MCF 10A (cell line): ENCODE results near the gene CCDC30. TPM values are rescaled to one million over a fixed set of nuclear protein-coding genes. Genes with fewer than 3 reads are reported as not detected.
"Not testable (repeated sequence)": the region's sequence is repeated elsewhere in the genome, so short reads cannot be mapped to it uniquely, and the experiment has no call there.

ENCODE experiments used
- BruUV-seq: library from RNA; stranded (reverse); fragments of 400-500 nt; replicated peaks from 2 replicates; lab custom pipeline; 2021; lab: Mats Ljungman, UMichigan
- CTCF ChIA-PET: fragments of 300-600 bp; sonication (Branson Sonifier 250); formaldehyde crosslinking; extraction: SDS; loops from one replicate; lab custom pipeline; 2021; ENCODE audit warnings: antibody characterized with exemption, inconsistent platforms; lab: Yijun Ruan, JAX
- POLR2A ChIA-PET: fragments of 300-600, 350-650 bp; sonication (Branson Sonifier 250); formaldehyde crosslinking; extraction: SDS; loops from one replicate; lab custom pipeline; 2020; ENCODE audit warnings: antibody characterized with exemption, inconsistent platforms; lab: Yijun Ruan, JAX
- DNase-seq: peaks from one replicate; pipeline ENCODE4 v3.0.0-alpha.2; 2018; ENCODE audit not compliant: unreplicated experiment
- H3K27ac Mint-ChIP-seq: one replicate; pipeline ENCODE4 v1.8.0; 2022; ENCODE audit warnings: mild to moderate bottlenecking, low read depth, mixed read lengths; ENCODE audit not compliant: unreplicated experiment
- H3K27me3 Mint-ChIP-seq: one replicate; pipeline ENCODE4 v1.8.0; 2022; ENCODE audit warnings: mixed read lengths; ENCODE audit not compliant: insufficient read depth, unreplicated experiment
- H3K36me3 Mint-ChIP-seq: one replicate; pipeline ENCODE4 v1.8.0; 2022; ENCODE audit warnings: mild to moderate bottlenecking, moderate library complexity, mixed read lengths; ENCODE audit not compliant: insufficient read depth, unreplicated experiment
- H3K4me1 Mint-ChIP-seq: one replicate; pipeline ENCODE4 v1.8.0; 2022; ENCODE audit warnings: mixed read lengths; ENCODE audit not compliant: insufficient read depth, unreplicated experiment
- H3K4me3 Mint-ChIP-seq: one replicate; pipeline ENCODE4 v1.8.0; 2022; ENCODE audit warnings: mild to moderate bottlenecking, moderate library complexity, mixed read lengths; ENCODE audit not compliant: unreplicated experiment
- H3K9me3 Mint-ChIP-seq: one replicate; pipeline ENCODE4 v1.8.0; 2022; ENCODE audit warnings: mixed read lengths; ENCODE audit not compliant: unreplicated experiment
- intact Hi-C: fragments of 100-400 bp; cut with micrococcal nuclease; formaldehyde crosslinking; loops from 2 replicates; pipeline ENCODE4 v1.14.1; 2022
- total RNA-seq: library from RNA; stranded (reverse); gene quantifications from 2 replicates; pipeline ENCODE4 v1.2.3, GENCODE V29; 2022
- TF ChIP-seq, protein P1 (sequence below): fragments of 200-600 bp; IDR thresholded peaks from one replicate; pipeline ENCODE4 v1.8.0; 2022; ENCODE audit warnings: antibody characterized with exemption, mild to moderate bottlenecking; ENCODE audit not compliant: unreplicated experiment

The CCDC30 gene
- total RNA-seq, 1 experiment from 2014 or later, result 2.2 TPM

DNA sequence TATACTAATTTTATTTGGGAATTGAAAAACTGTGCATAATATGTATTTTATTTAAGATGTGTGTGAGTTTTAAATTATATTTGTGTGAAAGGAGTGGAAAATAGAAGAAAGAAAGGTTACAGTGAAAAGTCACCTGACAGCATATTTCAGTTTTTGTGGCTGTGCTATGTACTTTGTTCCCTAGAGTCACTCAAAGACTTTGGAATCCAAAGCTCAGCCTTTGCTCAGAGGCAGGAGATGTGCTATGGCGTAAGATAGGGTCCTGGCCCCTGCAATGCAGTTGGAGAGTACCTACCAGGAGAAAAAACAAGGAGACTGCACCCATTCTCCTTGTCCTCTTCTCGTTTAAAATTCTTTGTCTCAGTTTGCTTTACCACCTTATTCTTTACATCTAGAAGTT lies 2.9 kb downstream of the CCDC30 start:
- BruUV-seq, result no TSS peak
- Mint-ChIP-seq H3K4me1 (peaks cover 11% of the 10 kb centered on the region), H3K27me3 (peaks cover 11% of the 10 kb centered on the region), H3K4me3 (no peak overlapping the region), H3K27ac (no peak overlapping the region), H3K9me3 (no peaks in the 10 kb centered on the region), H3K36me3 (peaks cover 14% of the 10 kb centered on the region)
- intact Hi-C loops, result no loop called here
- ChIA-PET POLR2A (interaction anchor here (2.1 kb wide), 1 partner anchor 9 kb away, joined by 6 read pairs; no protein-coding TSS in a partner anchor), CTCF (interaction anchor here (0.6 kb wide), 1 partner anchor 684 kb away, joined by 3 read pairs; no protein-coding TSS in a partner anchor)
- no peak for DNase-seq
- TF ChIP-seq, protein P1, sequence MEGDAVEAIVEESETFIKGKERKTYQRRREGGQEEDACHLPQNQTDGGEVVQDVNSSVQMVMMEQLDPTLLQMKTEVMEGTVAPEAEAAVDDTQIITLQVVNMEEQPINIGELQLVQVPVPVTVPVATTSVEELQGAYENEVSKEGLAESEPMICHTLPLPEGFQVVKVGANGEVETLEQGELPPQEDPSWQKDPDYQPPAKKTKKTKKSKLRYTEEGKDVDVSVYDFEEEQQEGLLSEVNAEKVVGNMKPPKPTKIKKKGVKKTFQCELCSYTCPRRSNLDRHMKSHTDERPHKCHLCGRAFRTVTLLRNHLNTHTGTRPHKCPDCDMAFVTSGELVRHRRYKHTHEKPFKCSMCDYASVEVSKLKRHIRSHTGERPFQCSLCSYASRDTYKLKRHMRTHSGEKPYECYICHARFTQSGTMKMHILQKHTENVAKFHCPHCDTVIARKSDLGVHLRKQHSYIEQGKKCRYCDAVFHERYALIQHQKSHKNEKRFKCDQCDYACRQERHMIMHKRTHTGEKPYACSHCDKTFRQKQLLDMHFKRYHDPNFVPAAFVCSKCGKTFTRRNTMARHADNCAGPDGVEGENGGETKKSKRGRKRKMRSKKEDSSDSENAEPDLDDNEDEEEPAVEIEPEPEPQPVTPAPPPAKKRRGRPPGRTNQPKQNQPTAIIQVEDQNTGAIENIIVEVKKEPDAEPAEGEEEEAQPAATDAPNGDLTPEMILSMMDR, result no peak

DNA sequence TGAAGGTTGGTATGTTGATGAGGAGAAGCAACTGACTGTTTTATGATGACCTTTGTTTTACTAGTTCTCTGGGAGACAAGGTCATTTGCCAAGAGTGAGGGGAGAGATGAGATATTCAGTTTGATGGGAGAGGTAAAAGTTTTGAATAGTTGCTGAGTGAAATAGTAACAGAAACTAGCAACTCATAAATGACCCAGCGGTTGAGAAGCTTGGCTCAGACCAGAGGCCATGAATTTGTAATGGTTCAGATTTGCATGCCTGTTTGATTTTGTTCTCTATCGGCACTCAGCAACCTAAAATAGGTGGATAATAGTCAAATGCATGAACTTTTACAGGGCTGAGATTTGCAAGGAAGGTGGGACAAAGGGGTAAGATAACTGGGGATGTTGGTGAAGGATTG lies 6.6 kb downstream of the CCDC30 start:
- no TSS peak for BruUV-seq

DNA sequence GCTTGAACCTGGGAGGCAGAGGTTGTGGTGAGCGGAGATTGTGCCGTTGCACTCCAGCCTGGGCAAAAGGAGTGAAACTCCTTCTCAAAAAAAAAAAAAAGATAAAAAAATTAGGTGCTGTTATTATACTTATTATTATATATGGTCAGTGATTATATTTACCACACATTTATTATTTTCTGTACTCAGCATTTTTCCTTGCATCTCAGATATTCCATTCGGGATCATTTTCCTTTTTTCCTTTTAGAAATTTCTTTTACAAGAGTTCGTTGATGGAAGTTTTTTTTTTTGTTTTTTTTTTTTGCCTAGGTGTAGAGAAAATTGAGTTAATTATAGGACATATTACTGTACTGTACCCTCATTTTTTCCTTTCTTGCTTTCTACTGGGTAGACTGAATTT lies 13.5 kb downstream of the CCDC30 start:
- ChIA-PET POLR2A (interaction anchor here (0.6 kb wide), 1 partner anchor 591 kb away, joined by 4 read pairs; no protein-coding TSS in a partner anchor), CTCF (interaction anchor here (1.1 kb wide), 1 partner anchor 301 kb away, joined by 3 read pairs; no protein-coding TSS in a partner anchor)
- H3K4me3 Mint-ChIP-seq, result no peak overlapping the region
- intact Hi-C loops, result no loop called here
- BruUV-seq, result no TSS peak
- DNase-seq, result no peak
- TF ChIP-seq, protein P1, result no peak
- H3K4me1 Mint-ChIP-seq, result no peaks in the 10 kb centered on the region
- H3K27ac Mint-ChIP-seq, result no peak overlapping the region
- no peaks in the 10 kb centered on the region for H3K27me3 Mint-ChIP-seq
- no peaks in the 10 kb centered on the region for H3K9me3 Mint-ChIP-seq
- H3K36me3 Mint-ChIP-seq, result no peaks in the 10 kb centered on the region

More for the DNA sequence above, 6.6 kb downstream of the CCDC30 start:
- no peak overlapping the region for H3K4me3 Mint-ChIP-seq
- ChIA-PET POLR2A (interaction anchor here (0.6 kb wide), 1 partner anchor 614 kb away, joined by 3 read pairs; no protein-coding TSS in a partner anchor), CTCF (no interaction called here)
- intact Hi-C loops, result no loop called here
- no peaks in the 10 kb centered on the region for H3K9me3 Mint-ChIP-seq
- TF ChIP-seq, protein P1, result no peak
- DNase-seq, result no peak
- H3K27me3 Mint-ChIP-seq, result peaks cover 11% of the 10 kb centered on the region
- H3K4me1 Mint-ChIP-seq, result no peaks in the 10 kb centered on the region
- H3K27ac Mint-ChIP-seq, result no peak overlapping the region
- H3K36me3 Mint-ChIP-seq, result peaks cover 6% of the 10 kb centered on the region

DNA sequence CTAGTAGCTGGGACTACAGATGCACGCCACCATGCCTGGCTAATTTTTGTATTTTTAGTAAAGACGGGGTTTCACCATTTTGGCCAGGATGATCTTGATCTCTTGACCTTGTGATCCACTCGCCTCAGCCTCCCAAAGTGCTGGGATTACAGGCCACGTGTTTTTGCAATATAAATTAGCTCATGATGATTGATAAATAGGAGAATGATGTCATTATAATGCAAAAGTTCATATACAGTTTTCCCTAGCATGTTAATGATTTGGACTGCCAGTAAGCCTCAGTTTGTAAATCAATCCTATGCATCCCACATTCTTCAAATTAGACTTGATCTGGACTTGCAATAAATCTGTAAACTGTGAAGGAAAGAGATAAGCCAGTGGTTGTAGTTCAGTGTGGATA lies 14.3 kb downstream of the CCDC30 start:
- H3K9me3 Mint-ChIP-seq, intact Hi-C loops, DNase-seq, H3K27me3 Mint-ChIP-seq, H3K4me3 Mint-ChIP-seq, H3K4me1 Mint-ChIP-seq, H3K36me3 Mint-ChIP-seq, H3K27ac Mint-ChIP-seq, BruUV-seq, POLR2A ChIA-PET: not testable (repeated sequence)
- CTCF ChIA-PET, result interaction anchor here (1.1 kb wide), 1 partner anchor 302 kb away, joined by 3 read pairs; no protein-coding TSS in a partner anchor
